ENCODE results near the gene NMUR2. TPM values are rescaled to one million over a fixed set of nuclear protein-coding genes. Genes with fewer than 3 reads are reported as not detected.

The NMUR2 gene
- total and polyA plus RNA-seq, 2 experiments from 2014 or later: not detected

GRCh38 chr5:152437866-152438265, 32.8 kb upstream of the NMUR2 start:
- H3K27ac ChIP-seq (ENCODE audit: low read depth): no peak overlapping the region
- H3K36me3 ChIP-seq (ENCODE audit: insufficient read depth): no peaks in the 10 kb centered on the region
- peak; percentile 77 for ATAC-seq
- H3K4me1 ChIP-seq (ENCODE audit: insufficient read depth): peaks cover 11% of the 10 kb centered on the region
- H3K9me2 ChIP-seq (ENCODE audit: insufficient read depth): no peaks in the 10 kb centered on the region
- TF ChIP-seq CREB1 (CRISPR knock-in tag; IDR thresholded peaks at IDR 0.05; ENCODE audit: low read depth) (0 out of 2 replicates have a peak, but pooled peaks have one; percentile 11), POLR2AphosphoS5 (IDR thresholded peaks at IDR 0.05; ENCODE audit: low read depth) (no peak), ZNF462 (CRISPR knock-in tag; IDR thresholded peaks at IDR 0.05) (peak; percentile 81), JUNB (IDR thresholded peaks at IDR 0.05; ENCODE audit: unreplicated experiment) (no peak)
- Mint-ChIP-seq H3K27me3 (ENCODE audit: insufficient read depth, low read depth, poor library complexity) (no peaks in the 10 kb centered on the region), H3K36me3 (ENCODE audit: low read depth) (no peaks in the 10 kb centered on the region), H3K4me1 (peaks cover 18% of the 10 kb centered on the region; the same call in 2 of the 3 replicates), H3K9me3 (no peaks in the 10 kb centered on the region), H3K27ac (no peak overlapping the region), H3K4me3 (no peak overlapping the region; the same call in 2 of the 3 replicates)
- H3F3A ChIP-seq (replicated peaks; ENCODE audit: low read depth): no peaks in the 10 kb centered on the region
- H3K79me2 ChIP-seq (replicated peaks; ENCODE audit: insufficient read depth): no peaks in the 10 kb centered on the region
- no peaks in the 10 kb centered on the region for H4K20me1 ChIP-seq (replicated peaks; ENCODE audit: insufficient read depth)
- no peak overlapping the region for H2AFZ ChIP-seq
- peak overlapping the region; percentile 45; the same call in 1 of the 2 replicates for H3K4me2 ChIP-seq
- peak; percentile 68 for DNase-seq (ENCODE audit: low spot score)
- H3K4me3 ChIP-seq: no peak overlapping the region
- no peaks in the 10 kb centered on the region for H3K27me3 ChIP-seq (ENCODE audit: insufficient read depth)

GRCh38 chr5:152427721-152428120, 22.6 kb upstream of the NMUR2 start:
- Histone ChIP-seq H4K20me1 (replicated peaks; ENCODE audit: insufficient read depth) (no peaks in the 10 kb centered on the region), H3K4me1 (ENCODE audit: insufficient read depth) (no peaks in the 10 kb centered on the region), H3F3A (replicated peaks; ENCODE audit: low read depth) (no peaks in the 10 kb centered on the region), H3K36me3 (ENCODE audit: insufficient read depth) (no peaks in the 10 kb centered on the region), H3K4me3 (no peak overlapping the region), H3K4me2 (no peak overlapping the region), H3K9me2 (ENCODE audit: insufficient read depth) (peaks cover 5% of the 10 kb centered on the region; the same call in 1 of the 2 replicates), H3K27ac (ENCODE audit: low read depth) (no peak overlapping the region), H3K27me3 (ENCODE audit: insufficient read depth) (no peaks in the 10 kb centered on the region), H2AFZ (no peak overlapping the region), H3K79me2 (replicated peaks; ENCODE audit: insufficient read depth) (no peaks in the 10 kb centered on the region)
- no peak overlapping the region for H3K4me3 Mint-ChIP-seq
- ATAC-seq (no peak), DNase-seq (ENCODE audit: low spot score) (no peak)
- H3K27ac Mint-ChIP-seq: no peak overlapping the region
- H3K9me3 Mint-ChIP-seq: no peaks in the 10 kb centered on the region
- no peaks in the 10 kb centered on the region for H3K4me1 Mint-ChIP-seq
- no peaks in the 10 kb centered on the region for H3K36me3 Mint-ChIP-seq (ENCODE audit: low read depth)
- no peaks in the 10 kb centered on the region for H3K27me3 Mint-ChIP-seq (ENCODE audit: insufficient read depth, low read depth, poor library complexity)
- TF ChIP-seq REST (IDR thresholded peaks at IDR 0.05; ENCODE audit: unreplicated experiment) (no peak), ETS1 (IDR thresholded peaks at IDR 0.05) (no peak), CREB1 (CRISPR knock-in tag; IDR thresholded peaks at IDR 0.05; ENCODE audit: low read depth) (no peak), CTCF (conservative IDR thresholded peaks at IDR 0.05; ENCODE audit: low read depth in 2 of 2) (no peak), EZH2 (IDR thresholded peaks at IDR 0.05; ENCODE audit: low read depth, unreplicated experiment) (no peak), EZH2phosphoT487 (IDR thresholded peaks at IDR 0.05; ENCODE audit: unreplicated experiment) (no peak), JUNB (IDR thresholded peaks at IDR 0.05; ENCODE audit: unreplicated experiment) (no peak)

Measured in GM23338 (cell line).